SH-SY5Y (cell line): Measurements from ENCODE around the gene LIPF.
A peak's percentile ranks its signal among the peaks of the same experiment; 100 is the strongest.

Experiments
- GATA2 ChIP-seq: IDR thresholded peaks from 2 replicates; pipeline ENCODE4 v1.6.1; 2011; ENCODE audit warnings: mild to moderate bottlenecking, low read depth, low read length
- GATA3 ChIP-seq: IDR thresholded peaks from 2 replicates; pipeline ENCODE4 v1.6.1; 2011; ENCODE audit warnings: low read depth, mild to moderate bottlenecking, low read length, moderate library complexity

DNA sequence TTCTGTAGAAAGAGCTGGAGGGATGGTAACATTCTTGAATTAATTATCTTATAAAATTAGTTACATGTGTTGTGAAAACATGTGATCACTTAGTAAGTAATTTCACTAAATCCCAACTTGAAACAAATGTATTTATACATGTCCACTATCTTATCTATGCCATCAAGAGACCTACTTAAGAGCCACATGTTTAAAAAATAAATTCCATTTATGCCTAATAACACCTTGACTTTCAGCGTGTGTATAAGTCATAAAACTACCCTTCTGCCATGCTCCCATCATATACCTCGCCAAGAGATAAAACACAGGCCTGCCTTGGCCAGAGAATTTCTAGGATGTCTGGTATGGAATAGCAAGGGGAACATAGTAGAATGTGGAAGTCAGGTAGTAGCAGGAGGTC lies 40.4 kb upstream of the LIPF start:
- TF ChIP-seq GATA2 (peak; percentile 57; the same call in 1 of the 2 replicates), GATA3 (peak; percentile 84)
